Keratinocyte (primary cell): Measurements from ENCODE around the gene SELENBP1.

Experiments
- CTCF ChIP-seq, 3 experiments: IDR thresholded peaks in 1 of 3; conservative IDR thresholded peaks in 1 of 3; optimal IDR thresholded peaks in 1 of 3; 2 replicates in 2 of 3; 3 replicates in 1 of 3; pipeline versions ENCODE3 to v1.5.1; 2011; ENCODE audit warnings: low read length in 3 of 3, mild to moderate bottlenecking in 3 of 3, moderate library complexity in 2 of 3, control low read depth in 1 of 3, inconsistent platforms in 1 of 3; ENCODE audit not compliant: insufficient read depth in 2 of 3; ENCODE audit errors: extremely low read depth in 1 of 3
- EZH2 ChIP-seq: IDR thresholded peaks from one replicate; pipeline ENCODE4 v1.6.1; 2012; ENCODE audit warnings: inconsistent platforms, mild to moderate bottlenecking, low read length, moderate library complexity

GRCh38 chr1:151391079-151391563 lies 18.6 kb upstream of the SELENBP1 start:
- no peak for TF ChIP-seq EZH2
- no peak for TF ChIP-seq CTCF (optimal IDR thresholded peaks at IDR 0.05 in 1 of 3, IDR thresholded peaks at IDR 0.05 in 1 of 3, conservative IDR thresholded peaks at IDR 0.05 in 1 of 3; ENCODE audit: extremely low read depth in 1 of 3, insufficient read depth in 2 of 3, low read length in 3 of 3)
